GM21723 (cell line): ENCODE results near the gene TSEN34.
"Not testable (repeated sequence)": the region's sequence is repeated elsewhere in the genome, so short reads cannot be mapped to it uniquely, and the experiment has no call there.

ENCODE experiments used
- ATAC-seq: cut with Tn5 transposase; IDR thresholded peaks from one replicate; pipeline ENCODE4 v1.9.1; 2021; ENCODE audit warnings: mild to moderate bottlenecking, moderate library complexity; ENCODE audit not compliant: unreplicated experiment

Gene TSEN34

GRCh38 chr19:54183431-54183830, 7.7 kb upstream of the TSEN34 start:
- ATAC-seq = no peak

- no peak for ATAC-seq
Observed at GRCh38 chr19:54186351-54186750, 4.8 kb upstream of the TSEN34 start.

GRCh38 chr19:54186934-54187381, 4.2 kb upstream of the TSEN34 start:
- no peak for ATAC-seq

GRCh38 chr19:54188215-54188871, 2.8 kb upstream of the TSEN34 start:
- no peak for ATAC-seq

GRCh38 chr19:54189145-54189734, 1.9 kb upstream of the TSEN34 start, which contains the start of gene MBOAT7:
Gene MBOAT7, minus strand, starts transcription at chr19:54189580. Its CDS starts 1,072 bp downstream, at chr19:54188508.
- peak; percentile 25 for ATAC-seq

GRCh38 chr19:54189735-54190502, 1.2 kb upstream of the TSEN34 start:
- ATAC-seq = peak; percentile 48

- peak; percentile 43 for ATAC-seq
Observed at GRCh38 chr19:54190503-54191010, 551 bp upstream of the TSEN34 start.

- ATAC-seq = no peak
Observed at GRCh38 chr19:54191811-54192453, 824 bp downstream of the TSEN34 start.

GRCh38 chr19:54193011-54193410, 1.9 kb downstream of the TSEN34 start:
- no peak for ATAC-seq

GRCh38 chr19:54194463-54194862, 3.4 kb downstream of the TSEN34 start:
- not testable (repeated sequence) for ATAC-seq

- ATAC-seq = no peak
Observed at GRCh38 chr19:54196536-54196935, 5.4 kb downstream of the TSEN34 start.

GRCh38 chr19:54197121-54197520, 6.0 kb downstream of the TSEN34 start:
- ATAC-seq = no peak

- no peak for ATAC-seq
Observed at GRCh38 chr19:54199401-54199800, 8.3 kb downstream of the TSEN34 start.

GRCh38 chr19:54201172-54201701, 10.1 kb downstream of the TSEN34 start:
- no peak for ATAC-seq

- ATAC-seq = no peak
Observed at GRCh38 chr19:54201980-54202379, 10.9 kb downstream of the TSEN34 start.

GRCh38 chr19:54203151-54203611, 12.1 kb downstream of the TSEN34 start:
- no peak for ATAC-seq

- no peak for ATAC-seq
Observed at GRCh38 chr19:54204767-54205468, 13.8 kb downstream of the TSEN34 start.

- no peak for ATAC-seq
Observed at GRCh38 chr19:54206030-54206830, 15.1 kb downstream of the TSEN34 start.

- no peak for ATAC-seq
Observed at GRCh38 chr19:54206831-54207177, 15.7 kb downstream of the TSEN34 start.
